RPMI7951 (cell line): ENCODE data around the gene FAIM. TPM values are rescaled to one million over a fixed set of nuclear protein-coding genes. Genes with fewer than 3 reads are reported as not detected.
"Not testable (repeated sequence)": the region's sequence is repeated elsewhere in the genome, so short reads cannot be mapped to it uniquely, and the experiment has no call there.

ENCODE experiments used
- DNase-seq: peaks from one replicate; pipeline ENCODE4 v3.0.0-alpha.2; 2012; ENCODE audit warnings: low read depth
- total RNA-seq: library from RNA; depleted of rRNA; stranded (reverse); fragments of >200 nt; shearing (Covaris generic); gene quantifications from 2 replicates; pipeline ENCODE4 v1.2.3, GENCODE V29; 2014; rRNA removed

The FAIM gene, protein sequence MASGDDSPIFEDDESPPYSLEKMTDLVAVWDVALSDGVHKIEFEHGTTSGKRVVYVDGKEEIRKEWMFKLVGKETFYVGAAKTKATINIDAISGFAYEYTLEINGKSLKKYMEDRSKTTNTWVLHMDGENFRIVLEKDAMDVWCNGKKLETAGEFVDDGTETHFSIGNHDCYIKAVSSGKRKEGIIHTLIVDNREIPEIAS
- 47.0 and 48.6 TPM in 2 replicates for total RNA-seq

DNA sequence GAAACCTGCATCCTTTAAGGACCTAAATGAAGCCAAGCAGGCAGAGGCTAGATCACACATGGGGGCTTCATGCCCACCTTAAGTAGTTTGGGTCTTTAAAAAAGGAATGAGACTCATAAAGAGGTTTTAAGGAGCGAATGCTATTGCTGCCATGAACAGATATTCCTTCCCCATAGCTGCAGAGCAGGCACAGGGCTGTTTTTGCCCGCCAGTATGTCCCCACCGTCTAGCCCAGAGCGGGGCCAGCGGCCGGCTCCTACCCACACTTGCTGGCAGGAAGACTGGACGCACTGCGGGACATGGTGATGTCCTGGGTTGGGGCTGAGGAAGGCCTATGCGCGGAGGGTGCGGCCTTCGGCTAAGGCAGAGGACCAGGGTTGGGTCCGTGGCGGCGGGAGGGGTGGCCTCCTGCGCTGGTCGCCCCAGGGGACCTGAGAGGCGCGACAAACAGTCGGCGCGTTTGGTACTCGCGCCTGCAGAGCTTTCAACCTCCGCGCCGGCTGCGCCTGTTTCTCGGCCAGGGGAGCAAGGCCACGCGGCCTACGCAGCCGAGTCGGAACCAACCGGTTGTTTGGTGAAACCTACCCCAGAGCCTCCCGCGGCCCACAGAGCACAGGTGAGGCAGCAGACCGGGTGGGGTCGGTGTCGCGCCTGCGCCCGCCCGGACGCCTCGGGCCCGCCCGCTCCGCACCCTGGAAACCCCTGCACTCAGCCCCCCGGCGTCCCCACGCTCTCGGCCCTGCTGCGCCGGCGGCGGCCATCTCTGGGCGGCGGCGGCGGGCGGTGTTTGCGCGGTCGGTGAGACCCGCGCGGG lies at the start of gene FAIM:
Gene FAIM, plus strand, starts transcription at position 450 of the 814 bp plus-strand sequence. CDS start 10,956 bp downstream, outside the sequence.
- DNase-seq: peak; percentile 76

DNA sequence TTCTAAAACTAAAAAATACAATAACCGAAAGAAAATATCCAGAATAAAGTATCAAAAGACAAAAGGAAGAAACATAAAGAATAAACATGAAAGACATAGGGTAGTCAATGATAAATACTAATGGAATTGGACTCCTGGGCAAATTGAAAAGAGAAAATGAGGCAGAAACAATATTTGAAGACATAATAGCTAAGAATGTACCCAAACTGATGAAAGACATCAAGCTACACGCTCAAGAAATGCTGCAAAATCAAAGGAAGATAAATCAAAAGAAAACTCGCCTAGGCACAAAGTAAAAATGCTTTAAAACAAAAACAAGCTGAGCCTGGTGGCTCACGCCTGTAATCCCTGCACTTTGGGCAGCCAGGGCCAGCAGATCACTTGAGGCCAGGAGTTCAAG lies 49.4 kb upstream of the FAIM start:
- DNase-seq: no peak

DNA sequence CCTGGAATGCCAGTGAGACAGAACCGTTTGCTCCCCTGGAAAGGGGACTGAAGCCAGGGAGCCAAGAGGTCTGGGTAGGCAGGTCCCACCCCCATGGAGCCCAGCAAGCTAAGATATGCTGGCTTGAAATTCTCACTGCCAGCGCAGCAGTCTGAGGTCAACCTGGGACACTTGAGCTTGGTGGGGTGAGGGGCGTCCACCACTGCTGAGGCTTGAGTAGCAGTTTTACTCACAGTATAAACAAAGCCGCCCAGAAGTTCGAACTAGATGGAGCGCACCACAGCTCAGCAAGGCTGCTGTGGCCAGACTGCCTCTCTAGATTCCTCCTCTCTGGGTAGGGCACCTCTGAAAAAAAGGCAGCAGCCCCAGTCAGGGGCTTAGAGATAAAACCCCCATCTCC lies 48.1 kb upstream of the FAIM start:
- DNase-seq: no peak

- not testable (repeated sequence) for DNase-seq
Observed at GRCh38 chr3:138562902-138563301, 45.7 kb upstream of the FAIM start.

GRCh38 chr3:138566293-138566692 lies 42.3 kb upstream of the FAIM start:
- not testable (repeated sequence) for DNase-seq

GRCh38 chr3:138567403-138567802 lies 41.2 kb upstream of the FAIM start:
- no peak for DNase-seq

- DNase-seq: no peak
Observed at GRCh38 chr3:138569090-138569489, 39.5 kb upstream of the FAIM start.

- not testable (repeated sequence) for DNase-seq
Observed at GRCh38 chr3:138569624-138570023, 38.9 kb upstream of the FAIM start.

GRCh38 chr3:138573138-138573537 lies 35.4 kb upstream of the FAIM start:
- DNase-seq: no peak

DNA sequence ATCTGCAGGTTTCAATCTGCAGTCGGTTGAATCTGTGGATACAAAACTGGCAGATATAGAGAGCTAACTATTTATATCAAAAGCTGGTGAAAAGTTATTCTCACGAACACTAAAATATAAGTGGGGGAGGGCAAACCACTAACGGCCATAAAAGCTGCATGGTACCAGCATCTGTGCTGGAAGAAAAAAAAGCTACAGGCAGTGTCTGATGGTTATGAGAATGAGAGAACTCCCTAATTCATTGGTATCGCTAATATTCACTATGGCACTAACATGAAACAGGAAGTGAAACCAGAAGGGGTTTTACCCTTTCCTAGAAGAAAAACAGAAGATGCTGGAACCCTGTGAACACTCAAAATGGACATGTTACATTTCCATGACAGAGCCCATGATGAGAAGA lies 30.4 kb upstream of the FAIM start:
- DNase-seq: peak; percentile 27

- DNase-seq: no peak
Observed at GRCh38 chr3:138578961-138579574, 29.5 kb upstream of the FAIM start.

DNA sequence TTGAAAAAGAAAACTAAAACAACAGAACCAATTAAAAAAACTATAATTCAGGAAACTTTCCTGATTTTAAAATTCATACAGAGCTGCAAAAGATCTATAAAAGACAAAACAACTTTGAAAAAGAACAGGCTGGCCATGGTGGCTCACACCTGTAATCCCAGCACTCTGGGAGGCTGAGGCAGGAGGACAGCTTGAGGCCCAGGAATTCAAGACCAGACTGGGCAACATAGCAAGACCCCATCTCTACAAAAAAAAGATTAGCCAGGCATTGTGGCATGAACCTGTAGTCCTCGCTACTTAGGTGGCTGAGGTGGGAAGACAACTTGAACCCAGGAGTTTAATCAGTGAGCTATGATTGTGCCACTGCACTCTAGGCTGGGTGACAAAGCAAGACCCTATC lies 21.2 kb upstream of the FAIM start:
- no peak for DNase-seq

- no peak for DNase-seq
Observed at GRCh38 chr3:138588445-138588844, 20.1 kb upstream of the FAIM start.

DNA sequence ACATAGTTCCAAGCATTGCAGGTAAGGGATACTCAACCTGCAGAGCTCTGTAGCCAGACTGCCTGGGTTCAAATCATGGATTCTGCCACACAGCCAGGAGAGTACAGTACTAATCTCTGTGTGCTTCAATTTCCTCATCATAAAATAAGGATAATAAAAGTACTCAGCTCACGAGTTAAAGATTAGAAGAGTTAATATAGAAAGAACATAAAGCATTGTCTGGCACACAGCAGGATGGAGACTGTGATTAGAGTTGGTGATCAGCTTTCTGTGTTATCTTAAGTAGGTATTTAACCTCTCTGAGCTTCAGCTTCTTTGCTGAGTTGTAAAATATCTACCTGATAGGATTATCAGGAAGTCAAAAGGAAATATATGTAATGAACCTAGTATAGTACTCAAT lies 17.2 kb upstream of the FAIM start:
- DNase-seq: no peak

DNA sequence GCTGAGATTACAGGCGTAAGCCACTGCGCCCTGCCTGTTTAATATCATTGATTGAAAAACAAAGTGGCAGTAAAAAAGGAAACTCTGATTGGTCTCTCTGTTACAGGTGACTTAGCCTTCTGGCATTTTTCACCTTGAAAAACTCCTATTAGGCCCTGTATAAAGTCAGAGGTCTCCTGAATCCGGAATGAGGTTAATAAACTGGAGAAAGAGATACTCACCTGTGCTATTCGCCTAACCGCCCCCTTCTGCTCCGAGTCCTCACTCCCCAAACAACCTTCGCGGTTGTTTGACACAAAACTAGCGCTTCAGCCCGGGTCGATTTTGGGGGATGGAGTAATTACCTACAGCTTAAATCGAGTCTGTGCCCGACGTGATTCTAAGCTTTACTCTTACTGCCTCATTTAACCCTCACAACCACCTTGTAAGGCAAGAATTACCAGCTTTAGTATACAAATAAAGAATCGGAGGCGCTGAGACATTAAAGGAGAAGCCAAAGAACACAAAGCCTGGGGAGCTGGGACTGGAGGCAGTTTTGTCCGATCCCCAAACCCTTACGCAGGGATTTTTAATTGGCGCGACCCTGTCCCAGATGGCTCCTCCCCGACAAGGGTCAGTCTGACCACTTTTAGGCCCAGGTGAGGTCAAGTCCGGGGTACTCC lies 15.0 kb upstream of the FAIM start:
- no peak for DNase-seq

- DNase-seq: peak; percentile 95
Observed at GRCh38 chr3:138594150-138594934, 14.2 kb upstream of the FAIM start, which contains the start of gene CEP70. Gene CEP70 (minus strand): TSS chr3:138594260. CDS start chr3:138572927, 21,333 bp downstream.

GRCh38 chr3:138594935-138595610 lies 13.5 kb upstream of the FAIM start:
- no peak for DNase-seq

DNA sequence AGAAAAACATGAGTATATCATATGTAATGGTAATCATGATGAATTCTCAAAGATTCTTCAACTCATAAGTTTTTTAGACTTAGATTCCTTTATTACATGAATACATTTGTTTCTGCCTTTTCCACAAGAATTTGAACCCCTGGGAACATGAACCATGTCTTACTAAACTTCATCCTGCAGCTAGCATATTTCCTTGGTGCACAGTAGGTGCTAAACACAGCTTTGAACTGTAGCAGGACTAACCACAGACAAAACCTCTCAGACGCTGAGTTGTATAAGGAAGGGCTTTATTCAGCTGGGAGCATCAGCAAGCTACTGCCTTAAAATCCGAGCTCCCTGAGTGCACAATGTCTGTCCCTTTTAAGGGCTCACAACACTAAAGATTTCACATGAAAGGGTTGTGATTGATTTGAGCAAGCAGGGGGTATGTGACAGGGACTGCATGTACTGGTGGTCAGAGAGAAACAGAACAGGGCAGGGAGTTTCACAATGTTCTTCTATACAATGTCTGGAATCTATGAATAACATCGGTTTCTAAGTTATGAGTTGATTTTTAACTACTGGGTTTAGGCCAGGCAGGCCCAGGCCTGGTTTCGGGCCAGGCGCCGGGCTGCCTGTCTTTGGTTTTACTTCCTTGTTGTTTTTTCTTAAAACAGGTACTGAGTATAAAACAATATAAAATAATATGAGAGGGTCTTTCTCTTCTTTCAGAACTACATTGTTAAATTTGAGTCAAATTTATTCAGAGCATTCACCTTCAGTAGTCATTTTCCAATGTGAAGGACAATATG lies 11.2 kb upstream of the FAIM start:
- not testable (repeated sequence) for DNase-seq

DNA sequence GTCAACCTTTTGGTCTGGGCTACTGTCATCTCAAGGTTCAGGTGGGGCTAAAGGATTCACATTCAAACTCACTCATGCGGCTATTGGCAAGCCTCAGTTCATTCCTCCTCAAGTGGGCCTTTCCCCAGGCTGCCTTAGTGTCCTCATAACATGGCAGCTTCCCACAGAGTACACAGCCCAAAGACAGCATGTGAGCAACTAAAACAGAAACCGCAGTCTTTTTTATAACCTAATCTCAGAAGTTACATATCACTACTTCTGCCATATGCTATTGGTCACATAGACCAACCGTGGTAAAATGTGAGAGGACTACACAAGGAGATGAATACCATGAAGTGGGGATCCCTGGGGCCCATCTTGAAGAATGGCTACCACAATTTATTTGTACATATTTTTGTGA lies 10.0 kb upstream of the FAIM start:
- no peak for DNase-seq
